AG04449 (cell line): ENCODE measurements around the gene PLXNA3.

Source experiments
- CTCF ChIA-PET: fragments of 350-600 bp; formaldehyde crosslinking; extraction: SDS; loops from one replicate; lab custom pipeline; 2021; ENCODE audit warnings: antibody characterized with exemption; lab: Yijun Ruan, JAX
- POLR2A ChIA-PET: fragments of 400-600, 350-600 bp; formaldehyde crosslinking; extraction: SDS; loops from one replicate; lab custom pipeline; 2020; ENCODE audit warnings: antibody characterized with exemption, inconsistent platforms; lab: Yijun Ruan, JAX
- DNase-seq: peaks from one replicate; pipeline ENCODE4 v3.0.0-alpha.2; 2010; ENCODE audit warnings: low read depth, low spot score
- H3K4me3 ChIP-seq: 2 replicates; pipeline ENCODE4 v1.5.1; 2011; ENCODE audit warnings: low read depth, mild to moderate bottlenecking, control low read depth, low read length
- TF ChIP-seq, protein P1 (sequence below): IDR thresholded peaks from one replicate; pipeline ENCODE4 v1.5.1; 2011; ENCODE audit warnings: mild to moderate bottlenecking, moderate library complexity, low read length, control low read depth, inconsistent platforms; ENCODE audit not compliant: insufficient read depth; ENCODE audit errors: missing control alignments

Gene PLXNA3

GRCh38 chrX:154432210-154432609 is 25.9 kb upstream of the PLXNA3 start:
- H3K4me3 ChIP-seq, result no peak overlapping the region
- TF ChIP-seq, protein P1, sequence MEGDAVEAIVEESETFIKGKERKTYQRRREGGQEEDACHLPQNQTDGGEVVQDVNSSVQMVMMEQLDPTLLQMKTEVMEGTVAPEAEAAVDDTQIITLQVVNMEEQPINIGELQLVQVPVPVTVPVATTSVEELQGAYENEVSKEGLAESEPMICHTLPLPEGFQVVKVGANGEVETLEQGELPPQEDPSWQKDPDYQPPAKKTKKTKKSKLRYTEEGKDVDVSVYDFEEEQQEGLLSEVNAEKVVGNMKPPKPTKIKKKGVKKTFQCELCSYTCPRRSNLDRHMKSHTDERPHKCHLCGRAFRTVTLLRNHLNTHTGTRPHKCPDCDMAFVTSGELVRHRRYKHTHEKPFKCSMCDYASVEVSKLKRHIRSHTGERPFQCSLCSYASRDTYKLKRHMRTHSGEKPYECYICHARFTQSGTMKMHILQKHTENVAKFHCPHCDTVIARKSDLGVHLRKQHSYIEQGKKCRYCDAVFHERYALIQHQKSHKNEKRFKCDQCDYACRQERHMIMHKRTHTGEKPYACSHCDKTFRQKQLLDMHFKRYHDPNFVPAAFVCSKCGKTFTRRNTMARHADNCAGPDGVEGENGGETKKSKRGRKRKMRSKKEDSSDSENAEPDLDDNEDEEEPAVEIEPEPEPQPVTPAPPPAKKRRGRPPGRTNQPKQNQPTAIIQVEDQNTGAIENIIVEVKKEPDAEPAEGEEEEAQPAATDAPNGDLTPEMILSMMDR, result no peak
- ChIA-PET POLR2A (no interaction called here), CTCF (no interaction called here)
- DNase-seq, result no peak

GRCh38 chrX:154433605-154434004 is 24.5 kb upstream of the PLXNA3 start:
- CTCF ChIA-PET, result no interaction called here
- POLR2A ChIA-PET, result no interaction called here
- no peak overlapping the region for H3K4me3 ChIP-seq
- no peak for DNase-seq
- TF ChIP-seq, protein P1, result no peak

DNA sequence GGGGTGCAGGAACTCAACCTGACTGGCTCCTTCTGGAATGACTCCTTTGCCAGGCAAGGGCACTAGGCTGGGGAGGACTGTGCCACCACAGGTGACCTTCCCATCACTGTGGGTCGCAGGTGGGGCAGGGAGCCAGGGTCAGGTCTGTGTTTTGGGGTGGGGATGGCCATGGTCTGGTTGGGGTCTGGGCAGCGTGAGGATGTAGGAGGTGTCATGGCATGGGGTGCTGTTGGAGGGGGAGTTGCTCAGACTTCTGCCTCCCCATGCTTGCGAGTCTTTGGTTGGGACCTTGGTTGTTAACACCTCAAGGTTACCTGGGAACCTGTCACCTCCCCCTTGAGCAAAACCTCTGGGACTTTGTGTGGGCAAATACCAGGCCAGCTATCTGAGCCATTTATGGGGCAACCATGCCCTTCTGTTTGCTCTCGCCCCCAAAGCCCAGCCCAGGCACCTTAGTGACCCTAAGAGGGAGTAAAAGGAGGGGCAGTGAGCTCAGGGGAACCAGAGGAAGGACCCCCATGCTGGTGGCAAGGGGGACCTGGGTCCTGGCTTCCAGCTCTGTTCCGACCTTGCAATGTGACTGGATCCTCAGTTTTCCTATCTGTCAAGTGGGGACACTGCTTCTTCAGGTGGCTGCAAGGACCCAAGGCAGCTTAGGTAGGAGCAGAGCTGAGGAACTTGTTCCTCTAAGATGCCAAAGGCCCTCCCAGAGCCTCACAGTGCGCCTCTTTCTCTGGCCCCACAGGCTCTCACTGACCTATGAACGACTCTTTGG is 23.5 kb upstream of the PLXNA3 start:
- H3K4me3 ChIP-seq, result no peak overlapping the region
- ChIA-PET POLR2A (no interaction called here), CTCF (no interaction called here)
- TF ChIP-seq, protein P1, result no peak
- no peak for DNase-seq

DNA sequence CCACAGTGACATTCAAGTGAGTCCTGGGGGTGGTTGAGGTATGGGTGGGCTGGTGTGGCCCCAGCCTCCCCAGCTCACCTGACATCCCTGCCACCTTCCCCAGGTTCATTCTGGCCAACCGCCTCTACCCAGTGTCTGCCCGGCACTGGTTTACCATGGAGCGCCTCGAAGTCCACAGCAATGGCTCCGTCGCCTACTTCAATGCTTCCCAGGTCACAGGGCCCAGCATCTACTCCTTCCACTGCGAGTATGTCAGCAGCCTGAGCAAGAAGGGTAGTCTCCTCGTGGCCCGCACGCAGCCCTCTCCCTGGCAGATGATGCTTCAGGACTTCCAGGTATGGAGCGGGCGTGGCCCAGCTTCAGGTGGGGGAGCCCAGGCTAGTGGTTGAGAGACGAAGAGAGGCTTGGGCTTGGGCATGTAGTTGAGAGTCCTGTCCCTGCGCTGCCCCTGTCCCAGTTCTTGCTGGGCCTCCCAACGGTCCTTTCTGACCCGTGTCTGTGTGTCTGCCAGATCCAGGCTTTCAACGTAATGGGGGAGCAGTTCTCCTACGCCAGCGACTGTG is 22.8 kb upstream of the PLXNA3 start:
- no peak overlapping the region for H3K4me3 ChIP-seq
- TF ChIP-seq, protein P1, result no peak
- DNase-seq, result no peak
- ChIA-PET POLR2A (no interaction called here), CTCF (no interaction called here)

- ChIA-PET CTCF (no interaction called here), POLR2A (no interaction called here)
- H3K4me3 ChIP-seq, result peak overlapping the region; percentile 68
- TF ChIP-seq, protein P1, result no peak
- DNase-seq, result no peak
Observed at GRCh38 chrX:154436374-154436982, 21.6 kb upstream of the PLXNA3 start.
